C4-2B (cell line): ENCODE data around the gene ZFYVE21.

Experiments used
- H3K27ac ChIP-seq: fragments of 450-650 bp; 2 replicates; pipeline ENCODE4 v1.5.1; 2017
- ZFX ChIP-seq: fragments of 450-650 bp; IDR thresholded peaks from 2 replicates; pipeline ENCODE4 v1.6.1; 2017
- TF ChIP-seq, protein P1 (sequence below): fragments of 450-650 bp; conservative IDR thresholded peaks from 2 replicates; pipeline ENCODE4 v1.5.1; 2017; ENCODE audit warnings: mild to moderate bottlenecking

The ZFYVE21 gene

DNA sequence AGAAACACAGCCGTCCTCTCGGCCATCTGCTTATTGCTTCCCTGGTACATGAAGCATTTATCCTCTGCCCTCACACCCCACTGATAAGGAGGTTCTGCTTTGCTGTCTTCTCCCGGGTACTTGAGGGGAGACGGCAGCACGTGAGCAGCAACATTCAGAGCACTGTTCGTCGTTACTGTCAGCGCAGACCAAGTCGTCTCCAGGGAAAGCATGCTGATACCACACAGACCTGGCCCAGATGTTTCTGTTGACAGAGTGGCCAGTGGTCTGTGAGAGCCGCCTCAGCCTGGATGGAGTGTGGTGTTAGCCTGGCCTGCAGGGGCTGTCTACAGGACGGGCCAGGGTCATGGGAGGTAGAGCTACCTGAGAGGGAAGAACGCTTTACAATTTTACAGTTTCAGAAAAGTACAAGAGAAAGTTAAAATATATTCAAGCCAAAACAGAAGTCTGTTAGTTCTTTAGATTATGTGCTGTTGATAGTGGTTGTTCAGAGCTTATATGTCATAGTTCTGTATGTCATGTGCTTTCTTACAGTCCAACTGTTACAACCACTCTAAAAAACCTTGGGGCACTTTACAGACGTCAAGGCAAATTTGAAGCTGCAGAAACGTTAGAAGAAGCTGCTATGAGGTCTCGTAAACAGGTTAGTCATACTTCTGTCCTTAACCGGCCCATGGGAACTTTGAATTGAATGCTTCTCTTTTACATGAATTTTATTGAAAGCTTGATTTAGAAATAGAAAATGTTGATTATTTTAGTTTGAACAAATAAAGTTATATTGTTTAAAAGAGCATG, 38.5 kb upstream of the ZFYVE21 start:
- H3K27ac ChIP-seq: no peak overlapping the region
- TF ChIP-seq ZFX: no peak
- TF ChIP-seq, protein P1, sequence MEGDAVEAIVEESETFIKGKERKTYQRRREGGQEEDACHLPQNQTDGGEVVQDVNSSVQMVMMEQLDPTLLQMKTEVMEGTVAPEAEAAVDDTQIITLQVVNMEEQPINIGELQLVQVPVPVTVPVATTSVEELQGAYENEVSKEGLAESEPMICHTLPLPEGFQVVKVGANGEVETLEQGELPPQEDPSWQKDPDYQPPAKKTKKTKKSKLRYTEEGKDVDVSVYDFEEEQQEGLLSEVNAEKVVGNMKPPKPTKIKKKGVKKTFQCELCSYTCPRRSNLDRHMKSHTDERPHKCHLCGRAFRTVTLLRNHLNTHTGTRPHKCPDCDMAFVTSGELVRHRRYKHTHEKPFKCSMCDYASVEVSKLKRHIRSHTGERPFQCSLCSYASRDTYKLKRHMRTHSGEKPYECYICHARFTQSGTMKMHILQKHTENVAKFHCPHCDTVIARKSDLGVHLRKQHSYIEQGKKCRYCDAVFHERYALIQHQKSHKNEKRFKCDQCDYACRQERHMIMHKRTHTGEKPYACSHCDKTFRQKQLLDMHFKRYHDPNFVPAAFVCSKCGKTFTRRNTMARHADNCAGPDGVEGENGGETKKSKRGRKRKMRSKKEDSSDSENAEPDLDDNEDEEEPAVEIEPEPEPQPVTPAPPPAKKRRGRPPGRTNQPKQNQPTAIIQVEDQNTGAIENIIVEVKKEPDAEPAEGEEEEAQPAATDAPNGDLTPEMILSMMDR: no peak

DNA sequence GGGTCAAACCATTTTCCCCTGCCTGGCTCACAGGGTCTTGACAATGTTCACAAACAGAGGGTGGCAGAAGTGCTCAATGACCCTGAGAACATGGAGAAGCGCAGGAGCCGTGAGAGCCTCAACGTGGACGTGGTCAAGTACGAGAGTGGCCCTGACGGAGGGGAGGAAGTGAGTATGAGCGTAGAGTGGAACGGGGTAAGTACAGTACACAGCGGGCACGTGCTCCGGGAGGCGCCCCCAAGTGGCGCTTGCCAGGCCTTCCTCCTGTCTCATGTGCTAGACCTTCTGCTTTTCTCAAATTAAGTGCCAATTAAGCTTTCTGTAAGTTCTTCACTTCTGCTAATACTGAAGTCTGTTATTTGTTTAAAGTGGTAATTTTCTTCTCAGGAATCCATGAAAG, 36.3 kb upstream of the ZFYVE21 start:
- TF ChIP-seq ZFX: no peak
- TF ChIP-seq, protein P1: peak; percentile 53
- H3K27ac ChIP-seq: no peak overlapping the region

GRCh38 chr14:103680491-103681231, 34.9 kb upstream of the ZFYVE21 start:
- TF ChIP-seq, protein P1: no peak
- no peak for TF ChIP-seq ZFX
- H3K27ac ChIP-seq: no peak overlapping the region

DNA sequence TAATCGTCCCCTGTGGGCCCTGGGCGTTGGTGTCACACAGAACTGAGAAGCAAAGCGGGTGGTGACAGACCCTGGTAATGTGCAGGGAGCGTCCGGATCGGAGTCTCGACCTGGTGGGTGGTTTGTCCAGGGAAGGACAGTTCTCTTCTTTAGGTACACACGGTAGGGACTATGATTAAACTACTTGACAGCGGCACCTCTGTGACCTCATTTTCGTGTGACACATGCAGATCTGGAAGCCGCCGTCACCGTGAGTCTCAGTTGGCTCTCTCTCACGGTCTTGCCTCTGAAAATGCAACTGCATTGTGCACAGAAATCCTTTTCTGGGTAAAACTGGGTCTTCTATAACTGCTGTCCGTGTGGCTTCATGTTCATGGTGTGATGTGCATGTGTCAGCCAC, 32.5 kb upstream of the ZFYVE21 start:
- no peak for TF ChIP-seq ZFX
- TF ChIP-seq, protein P1: no peak
- no peak overlapping the region for H3K27ac ChIP-seq

DNA sequence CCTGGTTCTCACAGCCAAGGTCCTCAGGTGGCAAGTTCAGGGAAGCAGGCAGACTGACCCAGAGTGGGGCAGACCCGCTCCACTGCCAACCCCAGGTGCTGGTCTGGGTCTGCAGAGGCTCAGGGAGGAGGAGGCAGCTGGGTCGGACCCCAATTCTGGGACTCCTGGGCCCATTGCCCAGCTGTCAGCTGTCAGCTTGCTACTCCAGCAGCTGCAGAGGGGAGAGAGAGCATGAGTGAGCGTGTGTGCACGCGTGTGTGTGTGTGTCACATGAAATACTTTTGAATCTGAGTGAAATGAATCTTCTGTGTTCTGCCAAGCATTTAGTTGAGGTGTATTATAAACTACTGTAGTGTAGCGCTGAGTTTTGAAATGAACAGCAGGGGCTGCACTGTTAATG, 31.1 kb upstream of the ZFYVE21 start:
- no peak for TF ChIP-seq ZFX
- TF ChIP-seq, protein P1: no peak
- no peak overlapping the region for H3K27ac ChIP-seq

- TF ChIP-seq, protein P1: no peak
- H3K27ac ChIP-seq: no peak overlapping the region
Measured at GRCh38 chr14:103684871-103685270, 30.7 kb upstream of the ZFYVE21 start.
